Measurements from ENCODE around the gene RXRB.

RXRB gene

DNA sequence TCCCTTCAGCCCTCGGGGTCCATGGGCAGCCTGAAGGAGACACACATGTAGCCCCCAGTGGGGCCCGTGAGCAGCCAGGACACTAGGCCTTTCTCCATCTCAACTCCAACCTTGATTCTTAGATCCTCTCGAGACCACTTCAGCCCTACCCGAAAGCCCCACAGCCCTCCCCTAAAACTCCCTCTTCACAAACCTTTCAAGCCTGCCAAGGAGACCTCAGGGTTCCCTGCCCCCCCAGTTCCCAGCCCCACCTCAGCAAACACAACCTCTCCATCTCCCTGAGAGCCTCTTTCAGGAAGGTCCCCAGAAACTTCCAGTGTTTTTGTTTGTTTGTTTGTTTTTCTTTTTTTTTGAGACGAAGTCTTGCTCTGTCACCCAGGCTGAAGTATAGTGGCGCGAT is 19.3 kb downstream of the RXRB start:
- TF ChIP-seq GABPA (IDR thresholded peaks at IDR 0.05; ENCODE audit: low read depth) (no peak), POLR2AphosphoS5 (IDR thresholded peaks at IDR 0.05; ENCODE audit: low read depth) (no peak), SPI1 (IDR thresholded peaks at IDR 0.05; ENCODE audit: borderline replicate concordance, low read depth) (no peak)
- TF ChIP-seq, protein P1, sequence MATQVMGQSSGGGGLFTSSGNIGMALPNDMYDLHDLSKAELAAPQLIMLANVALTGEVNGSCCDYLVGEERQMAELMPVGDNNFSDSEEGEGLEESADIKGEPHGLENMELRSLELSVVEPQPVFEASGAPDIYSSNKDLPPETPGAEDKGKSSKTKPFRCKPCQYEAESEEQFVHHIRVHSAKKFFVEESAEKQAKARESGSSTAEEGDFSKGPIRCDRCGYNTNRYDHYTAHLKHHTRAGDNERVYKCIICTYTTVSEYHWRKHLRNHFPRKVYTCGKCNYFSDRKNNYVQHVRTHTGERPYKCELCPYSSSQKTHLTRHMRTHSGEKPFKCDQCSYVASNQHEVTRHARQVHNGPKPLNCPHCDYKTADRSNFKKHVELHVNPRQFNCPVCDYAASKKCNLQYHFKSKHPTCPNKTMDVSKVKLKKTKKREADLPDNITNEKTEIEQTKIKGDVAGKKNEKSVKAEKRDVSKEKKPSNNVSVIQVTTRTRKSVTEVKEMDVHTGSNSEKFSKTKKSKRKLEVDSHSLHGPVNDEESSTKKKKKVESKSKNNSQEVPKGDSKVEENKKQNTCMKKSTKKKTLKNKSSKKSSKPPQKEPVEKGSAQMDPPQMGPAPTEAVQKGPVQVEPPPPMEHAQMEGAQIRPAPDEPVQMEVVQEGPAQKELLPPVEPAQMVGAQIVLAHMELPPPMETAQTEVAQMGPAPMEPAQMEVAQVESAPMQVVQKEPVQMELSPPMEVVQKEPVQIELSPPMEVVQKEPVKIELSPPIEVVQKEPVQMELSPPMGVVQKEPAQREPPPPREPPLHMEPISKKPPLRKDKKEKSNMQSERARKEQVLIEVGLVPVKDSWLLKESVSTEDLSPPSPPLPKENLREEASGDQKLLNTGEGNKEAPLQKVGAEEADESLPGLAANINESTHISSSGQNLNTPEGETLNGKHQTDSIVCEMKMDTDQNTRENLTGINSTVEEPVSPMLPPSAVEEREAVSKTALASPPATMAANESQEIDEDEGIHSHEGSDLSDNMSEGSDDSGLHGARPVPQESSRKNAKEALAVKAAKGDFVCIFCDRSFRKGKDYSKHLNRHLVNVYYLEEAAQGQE (IDR thresholded peaks at IDR 0.05; ENCODE audit: insufficient replicate concordance, low read depth) = no peak
- TF ChIP-seq, protein P2, sequence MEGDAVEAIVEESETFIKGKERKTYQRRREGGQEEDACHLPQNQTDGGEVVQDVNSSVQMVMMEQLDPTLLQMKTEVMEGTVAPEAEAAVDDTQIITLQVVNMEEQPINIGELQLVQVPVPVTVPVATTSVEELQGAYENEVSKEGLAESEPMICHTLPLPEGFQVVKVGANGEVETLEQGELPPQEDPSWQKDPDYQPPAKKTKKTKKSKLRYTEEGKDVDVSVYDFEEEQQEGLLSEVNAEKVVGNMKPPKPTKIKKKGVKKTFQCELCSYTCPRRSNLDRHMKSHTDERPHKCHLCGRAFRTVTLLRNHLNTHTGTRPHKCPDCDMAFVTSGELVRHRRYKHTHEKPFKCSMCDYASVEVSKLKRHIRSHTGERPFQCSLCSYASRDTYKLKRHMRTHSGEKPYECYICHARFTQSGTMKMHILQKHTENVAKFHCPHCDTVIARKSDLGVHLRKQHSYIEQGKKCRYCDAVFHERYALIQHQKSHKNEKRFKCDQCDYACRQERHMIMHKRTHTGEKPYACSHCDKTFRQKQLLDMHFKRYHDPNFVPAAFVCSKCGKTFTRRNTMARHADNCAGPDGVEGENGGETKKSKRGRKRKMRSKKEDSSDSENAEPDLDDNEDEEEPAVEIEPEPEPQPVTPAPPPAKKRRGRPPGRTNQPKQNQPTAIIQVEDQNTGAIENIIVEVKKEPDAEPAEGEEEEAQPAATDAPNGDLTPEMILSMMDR (IDR thresholded peaks at IDR 0.05; ENCODE audit: insufficient read depth, low read length) = no peak
- Histone ChIP-seq H3K27me3 (ENCODE audit: insufficient read depth, poor library complexity, severe bottlenecking) (no peaks in the 10 kb centered on the region), H3K4me3 (replicated peaks; ENCODE audit: insufficient read depth, low read length) (no peak overlapping the region), H3K27ac (replicated peaks) (no peak overlapping the region)
- DNase-seq (ENCODE audit: low read depth in 1 of 2, low spot score in 1 of 2) = no peak

DNA sequence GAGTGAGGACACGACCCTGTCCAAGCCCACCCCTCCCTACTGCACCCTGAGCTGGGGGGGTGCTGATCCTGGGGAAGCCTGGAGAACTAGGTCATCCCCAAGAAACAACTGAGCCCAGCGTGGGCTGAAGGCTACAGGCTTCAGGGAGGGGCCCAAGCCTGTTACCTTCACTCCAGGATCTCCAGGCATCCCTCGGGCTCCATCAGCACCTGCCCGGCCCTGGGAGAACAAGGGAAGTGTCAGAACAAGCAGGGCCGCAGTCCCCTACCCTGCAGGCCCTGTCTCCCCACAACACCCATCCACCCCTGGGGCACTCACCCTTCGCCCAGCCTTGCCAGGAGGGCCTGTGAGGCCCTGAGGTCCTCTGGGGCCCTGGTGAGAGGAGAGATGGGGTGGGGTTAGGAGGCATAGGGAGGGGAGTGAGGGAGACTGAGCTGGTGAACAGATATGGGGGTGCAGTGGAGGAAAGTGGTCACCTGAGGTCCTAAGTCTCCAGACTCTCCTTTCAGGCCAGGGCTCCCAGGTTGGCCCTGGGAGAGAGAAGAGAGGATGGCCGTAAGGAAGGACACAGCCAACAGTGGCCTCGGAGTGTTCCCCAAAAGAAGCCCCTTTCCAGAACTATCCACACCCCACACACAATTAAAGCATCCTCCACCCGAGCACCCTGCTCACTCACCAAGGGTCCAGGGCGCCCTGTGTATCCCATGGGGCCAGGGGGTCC is 21.6 kb downstream of the RXRB start:
- no peaks in the 10 kb centered on the region for H3K27me3 ChIP-seq (ENCODE audit: insufficient read depth, poor library complexity, severe bottlenecking)
- TF ChIP-seq POLR2AphosphoS5 (IDR thresholded peaks at IDR 0.05; ENCODE audit: low read depth) = no peak
- no peak for TF ChIP-seq GABPA (IDR thresholded peaks at IDR 0.05; ENCODE audit: low read depth)
- H3K27ac ChIP-seq (replicated peaks) = no peak overlapping the region
- no peak for DNase-seq (ENCODE audit: low read depth in 1 of 2, low spot score in 1 of 2)
- H3K4me3 ChIP-seq (replicated peaks; ENCODE audit: insufficient read depth, low read length) = no peak overlapping the region

DNA sequence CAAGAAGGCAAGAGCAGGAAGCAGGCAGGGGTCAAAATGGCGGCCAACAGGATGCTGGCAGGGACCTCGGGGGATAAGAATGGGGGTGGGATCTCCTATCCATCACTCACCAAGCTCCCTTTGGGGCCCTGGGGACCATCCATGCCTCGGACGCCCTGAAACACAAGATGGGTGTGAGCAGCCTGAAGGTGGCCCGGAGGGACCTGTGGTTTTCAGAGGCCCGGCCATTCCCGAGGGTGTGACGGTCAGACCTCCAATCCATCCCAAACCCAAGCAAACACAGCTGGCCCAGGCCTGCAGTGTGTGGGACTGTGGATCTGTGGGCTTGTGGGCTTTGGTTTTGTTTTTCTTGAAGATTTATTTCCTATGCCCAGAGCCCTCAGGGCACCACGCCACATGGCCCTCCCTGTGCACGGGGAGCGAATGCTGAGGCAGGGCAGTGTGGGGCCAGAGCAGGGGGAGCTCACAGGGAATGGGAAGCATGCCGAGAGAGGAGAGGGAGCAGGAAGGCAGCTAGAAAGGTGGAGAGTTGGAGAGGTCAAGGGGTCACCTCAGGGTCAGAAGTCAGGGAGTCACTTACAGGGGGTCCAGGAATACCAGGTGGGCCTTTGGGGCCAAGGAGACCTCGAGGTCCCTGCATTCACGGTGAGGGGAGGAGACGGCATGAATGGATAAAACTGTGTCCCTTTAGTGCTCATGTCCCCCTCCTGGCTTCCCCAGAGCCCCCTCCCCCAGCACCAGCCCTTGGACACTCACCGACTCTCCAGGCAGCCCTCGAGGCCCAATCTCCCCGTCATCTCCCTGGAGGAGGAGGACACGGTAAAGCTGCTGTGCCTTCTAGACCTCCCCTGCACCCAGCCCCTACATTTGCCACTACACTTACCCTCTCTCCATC is 22.7 kb downstream of the RXRB start:
- Histone ChIP-seq H3K4me3 (replicated peaks; ENCODE audit: insufficient read depth, low read length) (no peak overlapping the region), H3K27ac (replicated peaks) (no peak overlapping the region), H3K27me3 (ENCODE audit: insufficient read depth, poor library complexity, severe bottlenecking) (no peaks in the 10 kb centered on the region)
- DNase-seq (ENCODE audit: low read depth in 1 of 2, low spot score in 1 of 2) = no peak
- TF ChIP-seq POLR2AphosphoS5 (IDR thresholded peaks at IDR 0.05; ENCODE audit: low read depth) = no peak
- no peak for TF ChIP-seq GABPA (IDR thresholded peaks at IDR 0.05; ENCODE audit: low read depth)
- no peak for TF ChIP-seq SPI1 (IDR thresholded peaks at IDR 0.05; ENCODE audit: borderline replicate concordance, low read depth)
- TF ChIP-seq, protein P2 (IDR thresholded peaks at IDR 0.05; ENCODE audit: insufficient read depth, low read length) = no peak
- TF ChIP-seq, protein P1 (IDR thresholded peaks at IDR 0.05; ENCODE audit: insufficient replicate concordance, low read depth) = no peak

DNA sequence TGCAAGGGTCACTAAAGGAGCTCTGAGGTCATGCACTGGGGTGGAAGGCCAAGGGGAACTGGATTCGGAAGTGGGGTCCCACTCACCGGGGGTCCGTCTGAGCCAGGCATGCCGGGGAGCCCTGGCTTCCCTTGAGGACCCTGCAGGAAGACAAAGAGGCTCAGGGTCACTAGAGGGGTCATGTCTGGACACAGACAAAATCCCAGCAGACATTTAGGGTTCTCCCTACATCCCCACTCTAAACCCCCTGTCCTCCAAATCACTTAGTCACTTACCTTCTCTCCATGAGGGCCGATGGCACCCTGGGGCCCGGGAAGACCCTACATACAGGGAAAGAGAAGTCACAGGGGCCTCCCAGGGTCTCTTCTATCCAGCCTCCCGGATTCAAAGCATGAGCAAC is 23.6 kb downstream of the RXRB start:
- H3K4me3 ChIP-seq (replicated peaks; ENCODE audit: insufficient read depth, low read length) = no peak overlapping the region
- H3K27me3 ChIP-seq (ENCODE audit: insufficient read depth, poor library complexity, severe bottlenecking) = no peaks in the 10 kb centered on the region
- no peak for TF ChIP-seq GABPA (IDR thresholded peaks at IDR 0.05; ENCODE audit: low read depth)
- TF ChIP-seq, protein P2 (IDR thresholded peaks at IDR 0.05; ENCODE audit: insufficient read depth, low read length) = no peak
- TF ChIP-seq, protein P1 (IDR thresholded peaks at IDR 0.05; ENCODE audit: insufficient replicate concordance, low read depth) = no peak
- no peak overlapping the region for H3K27ac ChIP-seq (replicated peaks)
- no peak for DNase-seq (ENCODE audit: low read depth in 1 of 2, low spot score in 1 of 2)

All from HL-60 (cell line).